Kidney epithelial cell (primary cell): ENCODE data around the gene NBAS. TPM values are rescaled to one million over a fixed set of nuclear protein-coding genes. Genes with fewer than 3 reads are reported as not detected.
"Not testable (repeated sequence)": the region's sequence is repeated elsewhere in the genome, so short reads cannot be mapped to it uniquely, and the experiment has no call there.

Experiments
- DNase-seq: peaks from one replicate; pipeline ENCODE4 v3.0.0-alpha.2; 2010; ENCODE audit warnings: low read depth
- H3K27me3 ChIP-seq: 2 replicates; pipeline ENCODE4 v1.6.0; 2011; ENCODE audit warnings: low read length; ENCODE audit not compliant: control insufficient read depth, insufficient read depth
- H3K36me3 ChIP-seq: 2 replicates; pipeline ENCODE4 v1.5.1; 2011; ENCODE audit warnings: low read length; ENCODE audit not compliant: control insufficient read depth, insufficient read depth
- H3K4me3 ChIP-seq: 2 replicates; pipeline ENCODE4 v1.5.1; 2011; ENCODE audit warnings: low read depth, mild to moderate bottlenecking, control low read depth, low read length
- total RNA-seq: library from RNA; depleted of rRNA; stranded (reverse); fragments of >200 nt; gene quantifications from 2 replicates; pipeline ENCODE4 v1.2.3, GENCODE V29; 2015
- TF ChIP-seq, protein P1 (sequence below): IDR thresholded peaks from 2 replicates; pipeline ENCODE4 v1.5.1; 2011; ENCODE audit warnings: mild to moderate bottlenecking, moderate library complexity, low read length, control low read depth, inconsistent platforms; ENCODE audit not compliant: insufficient read depth, poor library complexity, severe bottlenecking

Gene NBAS
- total RNA-seq, 1 donor from 2014 or later: 67.0 TPM

DNA sequence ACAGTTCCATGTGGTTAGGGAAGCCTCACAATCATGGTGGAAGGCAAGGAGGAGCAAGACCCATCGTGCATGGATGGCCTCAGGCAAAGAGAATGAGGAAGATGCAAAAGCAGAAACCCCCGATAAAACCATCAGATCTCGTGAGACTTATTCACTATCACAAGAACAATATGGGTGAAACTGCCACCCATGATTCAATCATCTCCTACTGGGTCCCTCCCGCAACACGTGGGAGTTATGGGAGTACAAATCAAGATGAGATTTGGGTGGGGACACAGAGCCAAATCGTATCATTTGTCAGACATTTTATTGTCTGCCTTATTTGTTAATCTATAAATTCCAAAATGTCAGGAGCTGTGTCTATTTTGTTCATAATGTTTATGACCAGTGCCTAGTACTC lies 17.6 kb downstream of the NBAS start:
- H3K36me3 ChIP-seq: no peaks in the 10 kb centered on the region
- DNase-seq: no peak
- TF ChIP-seq, protein P1, sequence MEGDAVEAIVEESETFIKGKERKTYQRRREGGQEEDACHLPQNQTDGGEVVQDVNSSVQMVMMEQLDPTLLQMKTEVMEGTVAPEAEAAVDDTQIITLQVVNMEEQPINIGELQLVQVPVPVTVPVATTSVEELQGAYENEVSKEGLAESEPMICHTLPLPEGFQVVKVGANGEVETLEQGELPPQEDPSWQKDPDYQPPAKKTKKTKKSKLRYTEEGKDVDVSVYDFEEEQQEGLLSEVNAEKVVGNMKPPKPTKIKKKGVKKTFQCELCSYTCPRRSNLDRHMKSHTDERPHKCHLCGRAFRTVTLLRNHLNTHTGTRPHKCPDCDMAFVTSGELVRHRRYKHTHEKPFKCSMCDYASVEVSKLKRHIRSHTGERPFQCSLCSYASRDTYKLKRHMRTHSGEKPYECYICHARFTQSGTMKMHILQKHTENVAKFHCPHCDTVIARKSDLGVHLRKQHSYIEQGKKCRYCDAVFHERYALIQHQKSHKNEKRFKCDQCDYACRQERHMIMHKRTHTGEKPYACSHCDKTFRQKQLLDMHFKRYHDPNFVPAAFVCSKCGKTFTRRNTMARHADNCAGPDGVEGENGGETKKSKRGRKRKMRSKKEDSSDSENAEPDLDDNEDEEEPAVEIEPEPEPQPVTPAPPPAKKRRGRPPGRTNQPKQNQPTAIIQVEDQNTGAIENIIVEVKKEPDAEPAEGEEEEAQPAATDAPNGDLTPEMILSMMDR: no peak
- no peaks in the 10 kb centered on the region for H3K27me3 ChIP-seq
- no peak overlapping the region for H3K4me3 ChIP-seq

DNA sequence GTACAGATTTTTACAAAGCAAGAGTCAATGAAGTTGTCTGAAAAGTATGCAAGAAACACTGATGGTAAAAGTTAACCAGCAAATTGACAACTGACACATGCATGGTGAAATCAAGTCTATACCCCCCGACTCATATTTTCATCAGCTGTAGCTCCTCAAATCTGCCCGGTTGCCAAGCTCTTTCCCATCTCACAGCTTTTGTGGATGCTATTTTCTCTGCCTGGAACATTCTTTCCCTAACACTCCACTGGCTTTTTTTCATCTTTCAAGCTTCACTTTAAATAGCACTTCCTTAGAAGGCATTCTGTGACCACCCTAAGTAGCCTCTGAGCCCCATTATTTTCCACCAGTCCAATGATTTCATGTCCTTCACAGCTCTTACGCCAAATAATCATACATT lies 18.1 kb downstream of the NBAS start:
- no peak for DNase-seq
- Histone ChIP-seq H3K4me3 (no peak overlapping the region), H3K27me3 (no peaks in the 10 kb centered on the region), H3K36me3 (no peaks in the 10 kb centered on the region)
- TF ChIP-seq, protein P1: no peak

DNA sequence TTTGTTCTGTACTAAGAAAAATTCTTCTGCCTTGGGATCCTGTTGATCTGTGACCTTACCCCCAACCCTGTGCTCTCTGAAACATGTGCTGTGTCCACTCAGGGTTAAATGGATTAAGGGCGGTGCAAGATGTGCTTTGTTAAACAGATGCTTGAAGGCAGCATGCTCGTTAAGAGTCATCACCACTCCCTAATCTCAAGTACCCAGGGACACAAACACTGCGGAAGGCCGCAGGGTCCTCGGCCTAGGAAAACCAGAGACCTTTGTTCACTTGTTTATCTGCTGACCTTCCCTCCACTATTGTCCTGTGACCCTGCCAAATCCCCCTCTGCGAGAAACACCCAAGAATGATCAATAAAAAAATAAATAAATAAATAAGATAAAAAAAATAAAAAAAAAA lies 18.9 kb downstream of the NBAS start:
- not testable (repeated sequence) for H3K36me3 ChIP-seq, DNase-seq, H3K4me3 ChIP-seq, H3K27me3 ChIP-seq

DNA sequence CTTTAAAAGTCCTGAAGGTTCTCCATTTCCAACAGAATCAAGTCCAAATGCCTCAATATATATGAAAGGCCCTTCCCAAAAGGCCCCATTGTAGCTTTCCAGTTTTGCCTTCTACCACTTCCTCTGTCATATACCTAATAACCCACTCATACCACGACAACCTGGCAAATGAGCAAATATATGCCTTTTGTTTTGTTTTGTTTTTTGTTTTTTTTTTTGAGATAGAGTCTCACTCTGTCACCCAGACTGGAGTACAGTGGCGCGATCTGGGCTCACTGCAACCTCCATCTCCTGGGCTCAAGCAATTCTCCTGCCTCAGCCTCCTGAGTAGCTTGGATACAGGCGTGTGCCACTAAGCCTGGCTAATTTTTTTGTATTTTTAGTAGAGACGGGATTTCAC lies 20.6 kb downstream of the NBAS start:
- H3K4me3 ChIP-seq, H3K36me3 ChIP-seq, H3K27me3 ChIP-seq, DNase-seq: not testable (repeated sequence)

DNA sequence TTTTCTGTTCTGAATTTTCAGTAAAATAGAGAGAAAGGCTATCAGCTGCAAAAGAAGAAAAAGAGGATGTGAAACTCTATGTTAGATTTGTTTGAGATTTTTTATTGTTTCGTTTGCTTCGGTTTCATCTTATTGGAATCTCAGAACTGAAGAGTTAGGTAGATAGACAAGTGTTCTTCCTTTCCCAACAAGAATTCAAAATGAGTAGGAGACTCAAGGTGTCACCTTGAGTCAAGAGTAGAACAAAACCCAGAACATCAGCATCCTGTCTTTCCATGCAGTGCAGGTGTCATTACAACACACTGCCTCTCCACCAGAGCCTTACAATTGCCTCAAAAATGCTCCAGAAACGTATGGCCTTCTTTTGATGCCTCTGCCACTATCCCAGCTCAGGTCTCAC lies 21.1 kb downstream of the NBAS start:
- TF ChIP-seq, protein P1: no peak
- Histone ChIP-seq H3K36me3 (no peaks in the 10 kb centered on the region), H3K27me3 (no peaks in the 10 kb centered on the region), H3K4me3 (no peak overlapping the region)
- no peak for DNase-seq

DNA sequence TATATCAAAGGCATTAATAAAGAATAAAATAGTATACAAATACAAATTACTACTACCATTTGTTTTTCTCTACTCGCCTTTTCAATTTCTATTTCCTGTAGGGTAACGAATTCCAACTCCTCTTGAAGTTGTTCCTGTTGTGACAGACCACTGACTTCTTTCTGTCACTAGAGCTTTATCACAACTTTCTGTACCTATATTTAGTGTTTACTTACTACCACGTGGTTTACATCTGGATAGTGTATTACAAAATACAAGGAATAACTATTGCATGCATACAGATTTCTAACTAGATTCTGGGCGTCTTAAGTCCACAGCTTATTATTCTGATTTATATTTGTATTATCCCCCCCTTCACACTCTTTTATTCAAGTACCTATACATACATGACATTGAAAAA lies 22.3 kb downstream of the NBAS start:
- H3K27me3 ChIP-seq: no peaks in the 10 kb centered on the region
- no peaks in the 10 kb centered on the region for H3K36me3 ChIP-seq
- no peak for DNase-seq
- TF ChIP-seq, protein P1: no peak
- no peak overlapping the region for H3K4me3 ChIP-seq

DNA sequence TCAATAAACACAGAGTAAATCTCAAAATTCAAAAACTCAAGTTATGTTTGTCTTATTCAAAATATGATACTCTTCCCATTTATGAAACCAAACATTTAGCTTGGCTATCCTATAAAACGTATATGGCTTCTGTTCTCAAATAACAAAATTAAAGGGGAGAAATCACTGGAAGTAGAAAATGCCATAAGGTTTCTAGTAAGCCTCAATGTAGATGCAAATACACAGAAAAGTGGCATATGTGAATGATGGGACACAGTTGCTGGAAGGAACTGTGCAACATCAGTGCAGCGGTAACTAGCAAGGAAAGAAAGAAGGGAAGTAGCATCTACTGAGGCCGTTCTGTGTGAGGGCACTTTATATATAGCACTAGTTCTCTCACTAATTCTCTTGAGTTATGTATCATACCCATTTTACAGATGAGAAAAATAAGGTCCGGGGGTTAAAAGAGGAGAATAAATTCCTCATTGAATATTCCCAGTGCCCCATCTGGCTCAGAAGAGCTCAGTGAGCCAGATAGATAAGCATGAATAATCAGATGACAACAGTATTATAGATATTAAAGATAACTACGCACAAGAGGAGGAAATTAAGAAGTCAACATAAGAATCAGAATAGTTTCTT lies 27.2 kb downstream of the NBAS start:
- TF ChIP-seq, protein P1: no peak
- Histone ChIP-seq H3K36me3 (no peaks in the 10 kb centered on the region), H3K27me3 (no peaks in the 10 kb centered on the region), H3K4me3 (no peak overlapping the region)
- DNase-seq: no peak
